Measurements from ENCODE around the gene ARHGAP21.

Gene ARHGAP21

DNA sequence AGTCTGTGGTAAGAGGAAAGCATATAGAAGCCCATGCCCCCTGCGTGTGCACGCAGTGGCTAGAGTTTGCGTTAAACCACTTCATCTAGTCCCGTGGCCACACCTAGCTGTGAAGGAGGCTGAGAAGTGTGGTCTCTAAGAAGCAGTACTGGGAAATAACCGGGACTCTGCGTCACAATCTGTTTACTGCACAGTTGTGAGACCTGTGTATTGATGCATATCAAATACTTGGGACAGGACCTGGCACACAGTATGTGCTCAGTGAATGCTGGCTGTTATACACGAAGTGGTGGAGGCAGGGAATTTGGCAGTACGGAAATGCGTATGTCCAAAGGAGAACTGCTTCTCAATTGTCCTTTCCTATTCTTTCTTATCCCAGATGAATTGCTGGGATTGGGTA lies 149.5 kb downstream of the ARHGAP21 start:
- DNase-seq (ENCODE audit: low spot score) = no peak

DNA sequence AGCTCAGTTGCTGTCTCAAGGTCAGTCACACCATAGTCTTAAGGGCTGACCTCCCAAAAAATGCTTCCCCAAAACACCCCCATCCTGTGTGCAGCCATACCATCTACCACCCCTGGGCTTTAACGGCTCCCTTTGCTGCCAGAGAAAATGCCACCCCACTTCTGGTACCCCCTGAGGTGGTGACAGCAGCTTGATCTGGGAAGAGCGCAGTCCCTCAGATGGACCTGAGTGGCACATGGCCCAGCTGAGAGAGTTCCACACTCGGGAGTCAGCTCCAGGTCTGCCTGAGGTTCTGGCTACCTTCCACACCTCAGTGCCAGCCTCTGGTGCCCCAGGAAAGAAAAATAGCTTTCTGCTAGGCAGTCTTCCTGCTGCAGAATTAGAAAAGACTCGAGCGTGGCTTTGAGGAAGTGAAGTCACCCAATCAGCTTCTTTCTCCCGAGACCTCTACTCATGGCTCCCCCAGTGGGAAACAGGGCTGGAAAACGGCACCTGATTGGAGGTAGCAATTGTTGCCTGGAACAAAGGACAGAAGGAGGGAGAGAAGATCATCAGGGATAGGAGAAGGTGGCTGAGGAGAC lies 151.7 kb downstream of the ARHGAP21 start:
- DNase-seq (ENCODE audit: low spot score) = no peak

GRCh38 chr10:24570658-24571426 lies 152.8 kb downstream of the ARHGAP21 start:
- no peak for DNase-seq (ENCODE audit: low spot score)

GRCh38 chr10:24569828-24570657 lies 153.6 kb downstream of the ARHGAP21 start:
- DNase-seq (ENCODE audit: low spot score) = no peak

- no peak for DNase-seq (ENCODE audit: low spot score)
These were observed 154.3 kb downstream of the ARHGAP21 start for GRCh38 chr10:24569330-24569796.

GRCh38 chr10:24568042-24568441 lies 155.6 kb downstream of the ARHGAP21 start:
- DNase-seq (ENCODE audit: low spot score) = no peak

- DNase-seq (ENCODE audit: low spot score) = no peak
These were observed 162.2 kb downstream of the ARHGAP21 start for GRCh38 chr10:24561453-24561852.

- DNase-seq (ENCODE audit: low spot score) = peak; percentile 68
These were observed 166.6 kb downstream of the ARHGAP21 start for GRCh38 chr10:24556750-24557742.

GRCh38 chr10:24556126-24556749 lies 167.4 kb downstream of the ARHGAP21 start:
- peak; percentile 7 for DNase-seq (ENCODE audit: low spot score)

DNA sequence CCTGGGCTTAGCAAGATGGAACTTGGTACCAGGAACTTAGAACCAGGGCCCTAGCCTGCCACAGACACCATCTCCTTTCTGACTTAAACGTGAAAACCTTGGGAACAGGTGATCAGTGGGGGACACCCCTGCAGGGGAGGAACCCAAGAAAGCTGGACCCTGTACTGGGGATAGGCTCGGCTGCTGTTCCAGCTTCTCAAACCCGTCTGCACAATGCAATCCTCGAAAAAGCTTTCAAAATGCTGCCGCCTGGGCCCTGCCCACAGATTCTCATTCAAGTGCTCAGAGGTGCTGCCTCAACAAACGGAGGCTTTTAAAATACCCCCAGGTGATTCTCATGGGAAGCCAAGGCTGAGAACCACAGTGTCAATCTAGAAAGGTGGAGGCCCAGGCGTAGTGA lies 169.7 kb downstream of the ARHGAP21 start:
- DNase-seq (ENCODE audit: low spot score) = no peak

- no peak for DNase-seq (ENCODE audit: low spot score)
These were observed 170.6 kb downstream of the ARHGAP21 start for GRCh38 chr10:24553051-24553612.

- no peak for DNase-seq (ENCODE audit: low spot score)
These were observed 171.2 kb downstream of the ARHGAP21 start for GRCh38 chr10:24552346-24553016.

DNA sequence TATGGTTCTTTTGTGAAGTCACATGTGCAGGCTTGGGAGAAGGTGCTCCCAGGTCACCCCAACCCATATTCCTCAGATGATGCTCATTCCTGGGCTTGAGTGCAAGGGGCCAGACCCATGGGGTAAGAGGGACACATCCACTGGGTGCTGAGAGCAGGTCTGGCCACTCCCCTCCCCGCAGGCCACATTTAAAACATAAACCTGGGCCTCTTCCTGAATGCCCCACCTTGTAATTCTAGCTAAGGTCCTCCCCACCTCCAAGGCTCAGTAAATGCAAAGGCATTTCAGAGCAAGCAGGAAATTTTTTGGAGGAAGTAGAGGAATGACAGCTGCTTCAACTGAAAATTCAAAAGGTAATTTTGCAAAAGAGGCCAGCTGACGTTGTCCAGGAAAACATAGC lies 172.5 kb downstream of the ARHGAP21 start:
- DNase-seq (ENCODE audit: low spot score) = no peak

DNA sequence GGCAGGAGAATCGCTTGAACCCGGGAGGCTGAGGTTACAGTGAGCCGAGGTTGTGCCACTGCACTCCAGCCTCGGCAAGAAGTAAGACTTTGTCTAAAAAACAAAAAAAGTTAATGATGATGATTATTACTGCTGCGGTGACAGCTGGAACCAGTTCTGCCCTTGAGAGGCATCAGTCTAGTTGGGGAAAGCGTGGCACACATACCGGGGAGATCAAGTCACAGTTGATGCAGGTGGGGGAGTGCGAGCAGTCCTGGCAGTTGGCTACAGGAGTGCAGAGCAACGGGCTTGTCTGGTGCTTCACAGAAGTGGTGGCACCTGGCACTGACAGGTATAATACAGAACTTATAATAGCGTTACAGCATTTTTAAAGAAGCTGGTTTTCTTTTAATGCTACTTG lies 173.0 kb downstream of the ARHGAP21 start:
- no peak for DNase-seq (ENCODE audit: low spot score)

GRCh38 chr10:24545585-24545984 lies 178.1 kb downstream of the ARHGAP21 start:
- no peak for DNase-seq (ENCODE audit: low spot score)

GRCh38 chr10:24544776-24545175 lies 178.9 kb downstream of the ARHGAP21 start:
- no peak for DNase-seq (ENCODE audit: low spot score)

- DNase-seq (ENCODE audit: low spot score) = no peak
These were observed 181.1 kb downstream of the ARHGAP21 start for GRCh38 chr10:24542314-24543270.

DNA sequence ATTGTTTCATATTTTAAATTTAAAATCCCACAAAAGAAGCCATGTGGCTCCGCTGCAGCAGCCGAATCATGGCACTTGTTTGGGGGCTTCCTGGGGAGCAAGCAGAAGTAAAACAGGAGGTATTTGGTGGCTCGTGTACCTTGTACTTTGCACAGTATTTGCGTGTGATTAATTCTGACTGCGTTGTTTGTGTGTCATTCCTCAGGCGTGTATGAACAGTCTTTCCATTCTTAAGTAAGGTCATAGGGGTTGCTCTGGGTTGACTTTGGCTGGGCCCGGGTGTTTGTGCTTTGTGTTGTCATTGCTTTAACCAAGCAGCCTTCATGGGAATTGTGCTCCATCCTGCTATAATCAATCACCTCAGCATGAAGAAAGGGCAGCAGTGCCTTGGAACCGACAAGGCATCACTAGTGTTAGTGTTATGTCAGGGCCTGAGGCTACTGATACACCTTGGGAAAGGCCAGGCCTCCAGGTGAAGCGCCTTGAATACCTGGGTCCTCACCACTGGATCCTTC lies 182.4 kb downstream of the ARHGAP21 start:
- no peak for DNase-seq (ENCODE audit: low spot score)

DNA sequence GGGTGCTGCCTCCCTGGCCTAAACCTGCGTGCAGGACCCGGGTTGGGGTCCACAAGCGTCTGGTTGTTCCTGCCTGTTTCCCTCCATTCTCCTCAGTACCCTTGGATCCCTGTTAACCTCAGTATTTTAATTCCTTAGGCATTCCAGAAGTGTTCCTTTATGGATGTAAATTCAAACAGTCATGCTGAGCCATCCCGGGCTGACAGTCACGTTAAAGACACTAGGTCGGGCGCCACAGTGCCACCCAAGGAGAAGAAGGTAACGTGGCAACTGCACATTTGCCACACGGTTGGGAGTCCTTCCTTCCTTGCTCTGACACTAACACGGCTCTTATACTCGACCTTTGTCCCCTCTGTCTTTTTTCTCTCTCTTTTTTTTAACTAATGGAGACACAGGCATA lies 187.1 kb downstream of the ARHGAP21 start:
- DNase-seq (ENCODE audit: low spot score) = no peak

Data from kidney capillary endothelial cell (primary cell).